HCT116 (cell line): ENCODE results near the gene BRINP1.
A peak's percentile ranks its signal among the peaks of the same experiment; 100 is the strongest.

Experiments
- ATF3 ChIP-seq: IDR thresholded peaks from 2 replicates; pipeline ENCODE4 v1.6.1; 2012
- CTCF ChIP-seq, 3 experiments: fragments of 200-600 bp in 1 of 3; sonication (generic) in 1 of 3; IDR thresholded peaks in 2 of 3; conservative IDR thresholded peaks in 1 of 3; 2 replicates each; pipeline ENCODE4 v1.5.1; 2012 to 2017; ENCODE audit warnings: low read depth in 2 of 3, low read length in 2 of 3, antibody characterized with exemption in 1 of 3, borderline replicate concordance in 1 of 3, control low read depth in 1 of 3, mild to moderate bottlenecking in 1 of 3, mixed read lengths in 1 of 3, mixed run types in 1 of 3, moderate library complexity in 1 of 3; ENCODE audit not compliant: insufficient read depth in 1 of 3
- EGR1 ChIP-seq: IDR thresholded peaks from 2 replicates; pipeline ENCODE4 v1.6.1; 2012; ENCODE audit warnings: low read depth
- EZH2 ChIP-seq: fragments of 200-600 bp; sonication (generic); IDR thresholded peaks from 2 replicates; pipeline ENCODE4 v1.6.1; 2017; ENCODE audit warnings: antibody characterized with exemption, mixed run types
- EZH2phosphoT487 ChIP-seq: fragments of 200-600 bp; IDR thresholded peaks from 2 replicates; pipeline ENCODE4 v1.6.1; 2018; ENCODE audit warnings: antibody characterized with exemption, borderline replicate concordance
- POLR2A ChIP-seq: IDR thresholded peaks from 2 replicates; pipeline ENCODE4 v1.7.0; 2011; ENCODE audit warnings: borderline replicate concordance; ENCODE audit not compliant: insufficient read depth, insufficient read length; ENCODE audit errors: extremely low read depth
- POLR2AphosphoS5 ChIP-seq: IDR thresholded peaks from 2 replicates; pipeline ENCODE4 v1.6.1; 2011; ENCODE audit warnings: mild to moderate bottlenecking, low read depth, low read length, moderate library complexity
- RAD21 ChIP-seq: IDR thresholded peaks from 2 replicates; pipeline ENCODE4 v1.6.1; 2012; ENCODE audit warnings: low read depth, mild to moderate bottlenecking
- REST ChIP-seq: IDR thresholded peaks from 2 replicates; pipeline ENCODE4 v1.6.1; 2012; ENCODE audit warnings: low read depth
- TCF7L2 ChIP-seq: IDR thresholded peaks from 2 replicates; pipeline ENCODE4 v1.7.0; 2011; ENCODE audit warnings: borderline replicate concordance, inconsistent platforms; ENCODE audit not compliant: insufficient read depth, insufficient read length; ENCODE audit errors: extremely low read depth
- YY1 ChIP-seq: IDR thresholded peaks from 2 replicates; pipeline ENCODE4 v1.6.1; 2011; ENCODE audit warnings: low read length, low read depth, moderate library complexity, mild to moderate bottlenecking; ENCODE audit not compliant: insufficient replicate concordance; ENCODE audit errors: extremely low read depth
- ZBTB33 ChIP-seq: IDR thresholded peaks from 2 replicates; pipeline ENCODE4 v1.6.1; 2011; ENCODE audit warnings: mild to moderate bottlenecking, low read length, moderate library complexity; ENCODE audit not compliant: insufficient replicate concordance; ENCODE audit errors: extremely low read depth

GRCh38 chr9:119365291-119366027 is 3.8 kb downstream of the BRINP1 start:
- TF ChIP-seq TCF7L2 (no peak), CTCF (IDR thresholded peaks at IDR 0.05 in 2 of 3, conservative IDR thresholded peaks at IDR 0.05 in 1 of 3; ENCODE audit: borderline replicate concordance in 1 of 3, insufficient read depth in 1 of 3, low read depth in 2 of 3, low read length in 2 of 3) (peak in 2 of 3 experiments; percentile 7 to 31; a peak in 3 of 6 replicates), POLR2A (no peak), EZH2phosphoT487 (no peak), REST (no peak), YY1 (no peak), POLR2AphosphoS5 (no peak), ZBTB33 (no peak), EZH2 (no peak), EGR1 (no peak), ATF3 (no peak), RAD21 (peak; percentile 20; the same call in 1 of the 2 replicates)
